ENCODE data around the gene PTGES.
"Not testable (repeated sequence)": the region's sequence is repeated elsewhere in the genome, so short reads cannot be mapped to it uniquely, and the experiment has no call there.

Gene PTGES

DNA sequence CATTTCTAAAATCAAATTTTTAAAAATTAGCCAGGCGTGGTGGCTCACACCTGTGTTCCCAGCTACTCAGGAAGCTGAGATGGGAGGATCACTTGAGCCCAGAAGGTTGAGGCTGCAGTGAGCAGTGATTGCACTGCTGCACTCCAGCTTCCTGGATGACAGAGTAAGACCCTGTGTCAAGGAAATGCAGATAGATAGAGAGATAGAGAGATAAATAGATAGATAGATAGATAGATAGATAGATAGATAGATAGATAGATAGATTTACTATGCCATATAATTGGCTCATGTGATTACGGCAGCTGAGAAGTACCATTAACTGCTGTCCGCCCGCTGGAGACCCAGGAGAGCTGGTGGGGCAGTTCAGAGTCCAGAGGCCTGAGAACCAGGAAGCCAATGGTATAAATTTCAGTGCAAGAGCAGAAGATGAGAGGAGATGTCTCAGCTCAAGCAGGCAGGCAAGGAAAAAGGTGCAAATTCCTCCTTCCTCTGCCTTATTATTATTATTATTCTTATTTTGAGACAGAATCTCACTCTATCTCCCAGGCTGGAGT lies 13.0 kb upstream of the PTGES start:
- no peaks in the 10 kb centered on the region for H3K27me3 ChIP-seq (replicated peaks)
- H3K36me3 ChIP-seq (replicated peaks): no peaks in the 10 kb centered on the region
- TF ChIP-seq, protein P1, sequence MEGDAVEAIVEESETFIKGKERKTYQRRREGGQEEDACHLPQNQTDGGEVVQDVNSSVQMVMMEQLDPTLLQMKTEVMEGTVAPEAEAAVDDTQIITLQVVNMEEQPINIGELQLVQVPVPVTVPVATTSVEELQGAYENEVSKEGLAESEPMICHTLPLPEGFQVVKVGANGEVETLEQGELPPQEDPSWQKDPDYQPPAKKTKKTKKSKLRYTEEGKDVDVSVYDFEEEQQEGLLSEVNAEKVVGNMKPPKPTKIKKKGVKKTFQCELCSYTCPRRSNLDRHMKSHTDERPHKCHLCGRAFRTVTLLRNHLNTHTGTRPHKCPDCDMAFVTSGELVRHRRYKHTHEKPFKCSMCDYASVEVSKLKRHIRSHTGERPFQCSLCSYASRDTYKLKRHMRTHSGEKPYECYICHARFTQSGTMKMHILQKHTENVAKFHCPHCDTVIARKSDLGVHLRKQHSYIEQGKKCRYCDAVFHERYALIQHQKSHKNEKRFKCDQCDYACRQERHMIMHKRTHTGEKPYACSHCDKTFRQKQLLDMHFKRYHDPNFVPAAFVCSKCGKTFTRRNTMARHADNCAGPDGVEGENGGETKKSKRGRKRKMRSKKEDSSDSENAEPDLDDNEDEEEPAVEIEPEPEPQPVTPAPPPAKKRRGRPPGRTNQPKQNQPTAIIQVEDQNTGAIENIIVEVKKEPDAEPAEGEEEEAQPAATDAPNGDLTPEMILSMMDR (IDR thresholded peaks at IDR 0.05; ENCODE audit: low read depth, low read length, missing control alignments): no peak
- H3K27ac ChIP-seq: no peak overlapping the region
- no peak for DNase-seq
- no peak overlapping the region for H3K4me3 ChIP-seq (ENCODE audit: low read depth, low read length)
- in situ Hi-C loops (cut with HindIII; ENCODE audit: low pct_ligation_motif_present, low sequenced_read_pairs): no loop called here

DNA sequence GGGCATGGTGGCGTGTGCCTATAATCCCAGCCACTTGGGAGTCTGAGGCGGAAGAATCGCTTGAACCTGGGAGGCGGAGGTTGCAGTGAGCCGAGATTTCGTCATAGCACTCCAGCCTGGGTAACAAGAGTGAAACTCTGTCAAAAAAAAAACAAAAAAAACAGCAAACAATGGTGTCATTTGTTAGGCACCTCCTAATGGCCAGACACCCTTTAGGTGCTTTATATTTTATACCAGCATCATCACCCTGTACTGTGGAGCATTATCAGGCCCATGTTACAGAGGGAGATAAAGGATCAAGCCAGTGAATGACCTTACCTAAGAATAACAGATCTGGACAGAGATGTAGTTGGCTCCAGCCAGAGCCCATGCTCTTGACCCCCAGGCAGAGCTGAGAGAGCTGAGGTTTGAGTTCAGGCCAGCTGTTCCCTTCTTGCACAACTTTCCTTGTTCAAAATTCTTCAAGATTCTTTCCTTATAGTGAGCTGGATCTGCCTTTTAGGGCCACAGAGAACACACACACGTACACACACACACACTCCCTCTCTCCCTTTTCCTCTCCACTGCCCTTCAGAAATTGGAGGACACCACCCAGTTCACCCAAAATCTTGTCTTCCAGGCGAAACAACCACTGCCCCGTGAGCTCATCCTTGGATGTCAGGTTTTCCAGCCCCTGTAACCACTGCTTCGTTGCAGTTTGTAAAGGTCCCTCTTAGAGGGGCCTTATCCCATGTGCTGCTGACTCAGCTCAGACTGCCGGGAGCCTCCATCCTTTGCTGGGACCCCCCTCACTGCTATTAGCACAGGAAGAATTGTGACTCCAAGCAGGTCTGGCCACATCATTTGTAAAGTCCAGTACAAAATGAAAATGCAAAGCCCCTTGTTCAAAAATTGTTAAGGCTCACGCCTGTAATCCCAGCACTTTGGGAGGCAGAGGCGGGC lies 10.4 kb upstream of the PTGES start:
- Histone ChIP-seq H3K27me3 (replicated peaks) (no peaks in the 10 kb centered on the region), H3K27ac (peak overlapping the region; percentile 92), H3K36me3 (replicated peaks) (no peaks in the 10 kb centered on the region), H3K4me3 (ENCODE audit: low read depth, low read length) (no peak overlapping the region)
- peak; percentile 40 for DNase-seq
- TF ChIP-seq, protein P1 (IDR thresholded peaks at IDR 0.05; ENCODE audit: low read depth, low read length, missing control alignments): no peak
- in situ Hi-C loops (cut with HindIII; ENCODE audit: low pct_ligation_motif_present, low sequenced_read_pairs): no loop called here

DNA sequence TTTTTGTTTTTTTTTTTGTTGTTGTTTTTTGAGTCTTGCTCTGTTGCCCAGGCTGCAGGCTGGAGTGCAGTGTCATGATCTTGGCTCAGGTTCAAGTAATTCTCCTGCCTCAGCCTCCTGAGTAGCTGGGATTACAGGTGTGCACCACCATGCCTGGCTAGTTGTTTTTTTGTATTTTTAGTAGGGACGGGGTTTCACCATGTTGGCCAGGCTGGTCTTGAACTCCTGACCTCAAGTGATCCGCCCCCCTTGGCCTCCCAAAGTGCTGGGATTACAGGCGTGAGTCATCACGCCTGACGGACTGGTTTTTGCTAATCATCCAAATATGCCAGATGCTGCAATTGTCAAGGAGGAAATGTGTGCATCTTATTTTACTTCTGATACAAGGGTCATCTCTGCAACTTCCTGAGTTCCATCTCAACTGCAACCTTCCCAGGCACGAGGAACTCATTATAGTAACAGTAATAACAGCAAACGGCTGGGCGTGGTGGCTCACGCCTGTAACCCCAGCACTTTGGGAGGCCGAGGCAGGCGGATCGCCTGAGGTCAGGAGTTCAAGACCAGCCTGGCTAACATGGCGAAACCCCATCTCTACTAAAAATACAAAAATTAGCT lies 9.6 kb upstream of the PTGES start:
- DNase-seq: peak; percentile 91
- H3K36me3 ChIP-seq (replicated peaks); in situ Hi-C loops (cut with HindIII; ENCODE audit: low pct_ligation_motif_present, low sequenced_read_pairs); H3K4me3 ChIP-seq (ENCODE audit: low read depth, low read length); H3K27me3 ChIP-seq (replicated peaks): not testable (repeated sequence)
- H3K27ac ChIP-seq: peak overlapping the region; percentile 92

DNA sequence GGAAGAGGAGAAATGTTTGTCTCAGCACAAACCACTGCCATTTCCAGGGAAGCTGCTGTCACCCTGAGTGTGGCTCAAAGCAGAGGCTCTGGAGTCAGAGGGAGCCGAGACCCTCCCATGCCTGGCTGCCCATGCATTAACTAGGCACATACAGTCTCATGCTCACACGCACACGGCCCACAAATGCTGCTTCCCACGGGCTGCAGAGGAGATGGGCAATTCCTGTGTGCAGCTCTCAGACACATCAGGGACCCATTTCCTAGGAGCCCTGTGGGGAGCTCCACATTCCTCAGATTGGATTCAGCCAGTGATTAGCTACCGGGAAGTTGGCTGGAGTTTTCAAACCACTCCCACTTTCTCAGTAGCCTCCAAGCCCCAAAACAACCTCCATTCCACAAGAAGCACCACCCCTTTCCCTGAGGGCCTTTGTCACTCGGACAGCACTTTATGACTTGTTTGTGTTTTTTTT lies 9.1 kb upstream of the PTGES start:
- TF ChIP-seq, protein P1 (IDR thresholded peaks at IDR 0.05; ENCODE audit: low read depth, low read length, missing control alignments): no peak
- DNase-seq: peak; percentile 84
- in situ Hi-C loops (cut with HindIII; ENCODE audit: low pct_ligation_motif_present, low sequenced_read_pairs): no loop called here
- H3K27ac ChIP-seq: peak overlapping the region; percentile 92
- no peaks in the 10 kb centered on the region for H3K27me3 ChIP-seq (replicated peaks)
- H3K36me3 ChIP-seq (replicated peaks): no peaks in the 10 kb centered on the region
- no peak overlapping the region for H3K4me3 ChIP-seq (ENCODE audit: low read depth, low read length)

DNA sequence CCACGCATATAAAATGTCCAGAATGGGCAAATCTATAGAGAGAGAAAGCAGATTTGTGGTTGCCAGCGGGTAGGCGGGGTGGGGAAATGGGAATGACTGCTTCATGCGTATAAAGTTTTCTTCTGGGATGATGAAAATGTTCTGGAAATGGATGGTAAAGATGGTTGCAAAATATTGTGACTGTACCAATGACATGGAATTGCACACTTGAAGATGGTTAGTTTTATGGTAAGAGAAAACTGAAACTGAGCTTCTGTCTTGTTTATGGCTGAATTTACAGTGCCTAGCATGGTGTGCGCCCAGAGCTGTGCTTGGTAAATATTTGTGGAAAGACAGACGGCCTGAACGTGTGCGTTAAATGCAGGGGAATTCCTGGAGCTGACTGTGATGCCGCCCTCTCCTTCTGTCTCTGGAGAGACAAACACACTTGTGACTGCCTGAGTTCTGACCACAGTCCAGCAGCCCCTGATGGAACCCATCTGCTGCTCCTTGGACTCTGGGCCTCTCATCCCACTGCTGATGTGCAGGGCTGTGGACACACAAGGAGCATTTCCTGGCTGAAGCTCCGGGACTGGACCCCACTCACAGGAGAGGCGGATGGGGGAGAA lies 8.6 kb upstream of the PTGES start:
- peak overlapping the region; percentile 92 for H3K27ac ChIP-seq
- no peak overlapping the region for H3K4me3 ChIP-seq (ENCODE audit: low read depth, low read length)
- in situ Hi-C loops (cut with HindIII; ENCODE audit: low pct_ligation_motif_present, low sequenced_read_pairs): no loop called here
- no peaks in the 10 kb centered on the region for H3K27me3 ChIP-seq (replicated peaks)
- TF ChIP-seq, protein P1 (IDR thresholded peaks at IDR 0.05; ENCODE audit: low read depth, low read length, missing control alignments): no peak
- DNase-seq: peak; percentile 60
- no peaks in the 10 kb centered on the region for H3K36me3 ChIP-seq (replicated peaks)

DNA sequence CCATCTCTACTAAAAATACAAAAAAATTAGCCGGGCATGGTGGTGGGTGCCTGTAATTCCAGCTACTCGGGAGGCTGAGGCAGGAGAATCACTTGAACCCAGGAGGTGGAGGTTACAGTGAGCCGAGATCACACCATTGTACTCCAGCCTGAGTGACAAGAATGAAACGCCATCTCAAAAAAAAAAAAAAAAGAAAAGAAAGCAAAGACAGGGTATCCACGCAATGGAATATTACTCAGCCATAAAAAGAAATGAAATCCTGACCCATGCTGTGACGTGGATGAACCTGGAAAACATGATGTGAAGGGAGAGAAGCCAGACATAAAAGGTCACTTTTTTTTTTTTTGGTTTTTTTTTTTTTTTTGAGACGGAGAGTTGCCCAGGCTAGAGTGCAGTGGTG lies 7.9 kb upstream of the PTGES start:
- not testable (repeated sequence) for H3K36me3 ChIP-seq (replicated peaks)

More for the DNA sequence above, 7.9 kb upstream of the PTGES start:
- H3K4me3 ChIP-seq (ENCODE audit: low read depth, low read length); in situ Hi-C loops (cut with HindIII; ENCODE audit: low pct_ligation_motif_present, low sequenced_read_pairs); DNase-seq; H3K27me3 ChIP-seq (replicated peaks): not testable (repeated sequence)
- H3K27ac ChIP-seq: peak overlapping the region; percentile 92
